Peyer's patch (tissue), 4 donors: Measurements from ENCODE around the gene SYT11.

Experiments used
- CTCF ChIP-seq, 6 experiments: fragments of 450-650 bp in 4 of 6; fragments of 200-600 bp in 2 of 6; sonication (generic) in 1 of 6; IDR thresholded peaks; one replicate each; pipeline ENCODE4 v1.5.1; 2017 to 2019; ENCODE audit warnings: antibody characterized with exemption in 6 of 6, mild to moderate bottlenecking in 3 of 6, moderate library complexity in 1 of 6
- POLR2A ChIP-seq, 2 donors: fragments of 450-650 bp; IDR thresholded peaks; one replicate each; pipeline ENCODE4 v1.5.1; 2017; ENCODE audit warnings: antibody characterized with exemption in 2 of 2, mild to moderate bottlenecking in 2 of 2, moderate library complexity in 2 of 2

GRCh38 chr1:155859881-155860871 lies 809 bp downstream of the SYT11 start:
- TF ChIP-seq CTCF (IDR thresholded peaks at IDR 0.05) (no peak), POLR2A (IDR thresholded peaks at IDR 0.05) (no peak)
